Transverse colon (tissue), 3 donors: ENCODE results near the gene CPNE4.

Experiments used
- CTCF ChIP-seq, 5 experiments: fragments of 200-600 bp in 3 of 5; fragments of 450-650 bp in 2 of 5; sonication (generic) in 3 of 5; IDR thresholded peaks; 1 replicate in 2 of 5; 2 replicates in 3 of 5; pipeline ENCODE4 v1.5.1; 2016 to 2017; ENCODE audit warnings: antibody characterized with exemption in 5 of 5, inconsistent platforms in 3 of 5, mild to moderate bottlenecking in 2 of 5, moderate library complexity in 1 of 5
- POLR2A ChIP-seq: fragments of 450-650 bp; IDR thresholded peaks from one replicate; pipeline ENCODE4 v1.6.1; 2016; ENCODE audit warnings: antibody characterized with exemption, mild to moderate bottlenecking, moderate library complexity

- TF ChIP-seq CTCF (IDR thresholded peaks at IDR 0.05): no peak
- TF ChIP-seq POLR2A: no peak
Observed at GRCh38 chr3:131914090-131914691, 120.6 kb downstream of the CPNE4 start.
